K562 (cell line): ENCODE data around the gene TMEM273. TPM values are rescaled to one million over a fixed set of nuclear protein-coding genes. Genes with fewer than 3 reads are reported as not detected.

Experiments
- ATAC-seq: fragments of 200-7000 bp; cut with Tn5 transposase; 3 replicates; pipeline ENCODE4 v1.9.1; 2020; ENCODE audit warnings: moderate library complexity
- BruUV-seq: library from RNA; stranded (reverse); fragments of 400-500 nt; replicated peaks from 2 replicates; lab custom pipeline; 2021; lab: Mats Ljungman, UMichigan
- CTCF ChIA-PET: fragments of 300-600 bp; formaldehyde crosslinking; extraction: SDS; loops from one replicate; lab custom pipeline; 2021; ENCODE audit warnings: low intra/inter-chr PET ratio; lab: Yijun Ruan, JAX
- POLR2A ChIA-PET: fragments of 300-600, 350-650 bp; sonication (Branson Sonifier 250); formaldehyde crosslinking; extraction: SDS; loops from one replicate; lab custom pipeline; 2021; ENCODE audit warnings: antibody characterized with exemption, inconsistent platforms; lab: Yijun Ruan, JAX
- DNase-seq, 4 experiments: peaks; one replicate each; pipeline versions ENCODE4 v3.0.0 to v3.0.0-alpha.2; 2011 to 2018; ENCODE audit warnings: low spot score in 3 of 4, mixed read lengths in 3 of 4; ENCODE audit errors: extremely low read depth in 1 of 4
- FAIRE-seq: peaks from 2 replicates; lab custom pipeline; 2011; peaks lifted over from hg19 to GRCh38; lab: Jason Lieb, UNC
- H2AFZ ChIP-seq: 2 replicates; pipeline ENCODE4 v1.6.0; 2011; ENCODE audit warnings: low read depth, low read length, control low read depth, inconsistent platforms
- H3K27ac ChIP-seq: fragments of 200-600 bp; 3 replicates; pipeline ENCODE4 v1.8.0; 2011; ENCODE audit warnings: low read depth, mild to moderate bottlenecking, control low read depth, inconsistent platforms, low read length, moderate library complexity, mixed read lengths; ENCODE audit errors: extremely low read depth
- H3K27me3 ChIP-seq, 2 experiments: fragments of 300-600 bp in 1 of 2; 2 replicates in 1 of 2; 3 replicates in 1 of 2; pipeline versions ENCODE4 v1.6.0 to v1.8.0; 2011; ENCODE audit warnings: inconsistent platforms in 2 of 2, low read length in 2 of 2, mild to moderate bottlenecking in 1 of 2, mixed read lengths in 1 of 2, moderate library complexity in 1 of 2; ENCODE audit not compliant: control insufficient read depth in 2 of 2, insufficient read depth in 2 of 2
- H3K36me3 ChIP-seq: fragments of 300-600 bp; 3 replicates; pipeline ENCODE4 v1.8.0; 2011; ENCODE audit warnings: mild to moderate bottlenecking, low read length, inconsistent platforms; ENCODE audit not compliant: control insufficient read depth, insufficient read depth
- H3K4me1 ChIP-seq, 2 experiments: fragments of 200-600 bp in 1 of 2; replicated peaks in 1 of 2; 2 replicates in 1 of 2; 3 replicates in 1 of 2; pipeline versions ENCODE4 v1.5.1 to v1.8.0; 2011; ENCODE audit warnings: inconsistent platforms in 2 of 2, low read length in 2 of 2, mild to moderate bottlenecking in 1 of 2, mixed read lengths in 1 of 2, moderate library complexity in 1 of 2; ENCODE audit not compliant: control insufficient read depth in 2 of 2, insufficient read depth in 2 of 2
- H3K4me2 ChIP-seq: 2 replicates; pipeline ENCODE4 v1.6.1; 2011; ENCODE audit warnings: low read length, control low read depth, inconsistent platforms, mixed read lengths; ENCODE audit not compliant: insufficient read depth
- H3K4me3 ChIP-seq: fragments of 200-600 bp; sonication (generic), shearing (Covaris generic); 2 replicates; pipeline ENCODE4 v1.5.1; 2016; ENCODE audit warnings: control low read depth, inconsistent platforms
- H3K79me2 ChIP-seq: fragments of 200-600 bp; 3 replicates; pipeline ENCODE4 v1.8.0; 2011; ENCODE audit warnings: low read length, inconsistent platforms; ENCODE audit not compliant: control insufficient read depth, insufficient read depth
- H3K9ac ChIP-seq, 2 experiments: 2 replicates each; pipeline versions ENCODE4 v1.6.0 to v1.6.1; 2011; ENCODE audit warnings: low read depth in 2 of 2, low read length in 2 of 2, control low read depth in 1 of 2, inconsistent platforms in 1 of 2, mild to moderate bottlenecking in 1 of 2, mixed read lengths in 1 of 2; ENCODE audit not compliant: insufficient read depth in 1 of 2
- H3K9me1 ChIP-seq: one replicate; pipeline ENCODE4 v1.6.0; 2011; ENCODE audit warnings: inconsistent platforms, mild to moderate bottlenecking, low read length, moderate library complexity; ENCODE audit not compliant: control insufficient read depth, insufficient read depth
- H3K9me3 ChIP-seq: replicated peaks from 2 replicates; pipeline ENCODE4 v1.5.1; 2011; ENCODE audit warnings: low read depth, low read length, inconsistent platforms; ENCODE audit not compliant: control insufficient read depth, insufficient read depth
- H4K20me1 ChIP-seq: replicated peaks from 2 replicates; pipeline ENCODE4 v1.6.1; 2011; ENCODE audit warnings: low read length, inconsistent platforms, mixed read lengths; ENCODE audit not compliant: control insufficient read depth, insufficient read depth
- ADNP ChIP-seq: fragments of 200-800 bp; sonication (Bioruptor generic); IDR thresholded peaks from 2 replicates; pipeline ENCODE4 v1.6.1; 2016; ENCODE audit warnings: missing genetic modification characterization, missing compliant biosample characterization
- CHD4 ChIP-seq: fragments of 200-600 bp; sonication (generic); IDR thresholded peaks from 3 replicates; pipeline ENCODE4 v1.6.1; 2012; ENCODE audit warnings: low read depth, mild to moderate bottlenecking, mixed read lengths, low read length, inconsistent platforms; ENCODE audit not compliant: insufficient read depth, insufficient replicate concordance, poor library complexity, severe bottlenecking
- FOXA3 ChIP-seq, 2 experiments: fragments of 450-650 bp in 1 of 2; sonication (generic) in 1 of 2; formaldehyde crosslinking; IDR thresholded peaks in 1 of 2; conservative IDR thresholded peaks in 1 of 2; 2 replicates each; pipeline versions ENCODE4 v1.4.0 to v1.8.0; 2020 to 2022; ENCODE audit warnings: mild to moderate bottlenecking in 2 of 2, missing genetic modification reagents in 1 of 2
- FOXP1 ChIP-seq: sonication (generic); formaldehyde crosslinking; IDR thresholded peaks from 2 replicates; pipeline ENCODE4 v1.8.0; 2022; ENCODE audit warnings: mild to moderate bottlenecking, missing genetic modification reagents
- HDGF ChIP-seq: fragments of 450-650 bp; IDR thresholded peaks from 2 replicates; pipeline ENCODE4 v1.6.1; 2016
- HOMEZ ChIP-seq: fragments of 250-450 bp; sonication (Bioruptor Pico); IDR thresholded peaks from 2 replicates; pipeline ENCODE4 v1.4.0; 2020; ENCODE audit warnings: mild to moderate bottlenecking, moderate library complexity
- ID3 ChIP-seq, 2 experiments: fragments of 250-450 bp in 1 of 2; fragments of 450-650 bp in 1 of 2; sonication (Bioruptor Pico) in 1 of 2; IDR thresholded peaks; 2 replicates each; pipeline versions ENCODE4 v1.6.1 to v1.8.0; 2016 to 2021; ENCODE audit warnings: mild to moderate bottlenecking in 2 of 2, moderate library complexity in 2 of 2, missing compliant biosample characterization in 1 of 2, missing genetic modification characterization in 1 of 2
- KDM2B ChIP-seq: fragments of 250-450 bp; sonication (Bioruptor Pico); IDR thresholded peaks from 2 replicates; pipeline ENCODE4 v1.8.0; 2021; ENCODE audit warnings: mild to moderate bottlenecking, moderate library complexity
- MAX ChIP-seq: sonication (generic); formaldehyde crosslinking; IDR thresholded peaks from 2 replicates; pipeline ENCODE4 v1.9.0; 2022; ENCODE audit warnings: mild to moderate bottlenecking, missing genetic modification reagents
- MEIS2 ChIP-seq: fragments of 450-650 bp; IDR thresholded peaks from 2 replicates; pipeline ENCODE4 v1.6.1; 2014; ENCODE audit warnings: mild to moderate bottlenecking; ENCODE audit not compliant: partially characterized antibody
- PHF20 ChIP-seq: fragments of 450-650 bp; IDR thresholded peaks from 2 replicates; pipeline ENCODE4 v1.6.1; 2018; ENCODE audit not compliant: partially characterized antibody
- SMARCA5 ChIP-seq: fragments of 450-650 bp; IDR thresholded peaks from 2 replicates; pipeline ENCODE4 v1.6.1; 2016
- SP2 ChIP-seq: IDR thresholded peaks from 2 replicates; pipeline ENCODE4 v1.6.1; 2011; ENCODE audit warnings: mild to moderate bottlenecking, low read depth, low read length, moderate library complexity; ENCODE audit not compliant: poor library complexity, severe bottlenecking; ENCODE audit errors: extremely low read depth
- TSC22D4 ChIP-seq: fragments of 450-650 bp; IDR thresholded peaks from 2 replicates; pipeline ENCODE4 v1.6.1; 2016; ENCODE audit warnings: missing genetic modification characterization, missing biosample characterization, control low read depth
- ZNF3 ChIP-seq: fragments of 250-450 bp; sonication (Bioruptor Pico); IDR thresholded peaks from 2 replicates; pipeline ENCODE4 v1.5.0; 2021; ENCODE audit warnings: mild to moderate bottlenecking, moderate library complexity
- ZNF740 ChIP-seq, 3 experiments: fragments of 200-800 bp in 1 of 3; sonication (Bioruptor generic) in 1 of 3; sonication (generic) in 1 of 3; formaldehyde crosslinking in 1 of 3; IDR thresholded peaks; 2 replicates each; pipeline versions ENCODE4 v1.6.1 to v1.8.0; 2016 to 2022; ENCODE audit warnings: mild to moderate bottlenecking in 2 of 3, missing compliant biosample characterization in 2 of 3, missing genetic modification characterization in 2 of 3, missing genetic modification reagents in 1 of 3
- ZSCAN32 ChIP-seq: fragments of 450-650 bp; formaldehyde crosslinking; IDR thresholded peaks from 2 replicates; pipeline ENCODE4 v1.4.0; 2020; ENCODE audit warnings: mild to moderate bottlenecking, moderate library complexity
- WGBS: fragments of 100-300 bp; shearing (Covaris generic); methylation state at CpG from one replicate; pipeline ENCODE4 v1.1.6; 2016; ENCODE audit warnings: low coverage, mixed read lengths; ENCODE audit not compliant: insufficient coverage; ENCODE audit errors: missing lambda C conversion rate; 5-methylcytosine and 5-hydroxymethylcytosine counted together
- in situ Hi-C: fragments of 300-500 bp; cut with MboI; formaldehyde crosslinking; loops from 4 replicates; pipeline ENCODE4 v1.15.0; 2018; ENCODE audit warnings: inconsistent platforms, mixed read lengths
- intact Hi-C: fragments of 100-400 bp; cut with micrococcal nuclease; formaldehyde crosslinking; loops from 2 replicates; pipeline ENCODE4 v1.14.2; 2022
- polyA plus RNA-seq, 8 experiments: library from polyadenylated mRNA; depleted of rRNA in 4 of 8; stranded (reverse) in 5 of 8; unstranded in 3 of 8; fragments of >200 nt; fragmentation: Nextera tagmentation in 2 of 8; fragmentation: Illumina TruSeq in 1 of 8; extraction: Ambion mirVana in 2 of 8; extraction: Trizol in 1 of 8; gene quantifications; 2 replicates each; pipeline versions ENCODE4 v1.2.1 to v1.2.3, GENCODE V29; 2011 to 2014; ENCODE audit warnings: inconsistent platforms in 1 of 8, missing spikeins in 1 of 8
- total RNA-seq, 7 experiments: library from RNA; depleted of rRNA in 6 of 7; stranded (reverse); fragments of >200 nt in 6 of 7; fragmentation: Illumina TruSeq in 2 of 7; extraction: Trizol in 2 of 7; gene quantifications; 2 replicates each; pipeline versions ENCODE4 v1.2.1 to v1.2.3, GENCODE V29; 2011 to 2021; ENCODE audit warnings: low replicate concordance in 1 of 7

The TMEM273 gene
- total and polyA plus RNA-seq, 9 of the 15 experiments (the other 6 are each of a cell fraction or from before 2014, with no cell fraction given) = 39.2 to 131 (median 95.6) TPM

- ChIA-PET CTCF (interaction anchor here (1.1 kb wide), 1 partner anchor 13 kb away, joined by 4 read pairs; no protein-coding TSS in a partner anchor), POLR2A (no interaction called here)
- BruUV-seq = no TSS peak
- DNase-seq (no peak), ATAC-seq (no peak), FAIRE-seq (no peak)
- Histone ChIP-seq H3K36me3 (no peaks in the 10 kb centered on the region), H3K9ac (peak overlapping the region; percentile 51 to 96; a peak in 3 of 4 replicates), H3K9me3 (no peaks in the 10 kb centered on the region), H4K20me1 (no peaks in the 10 kb centered on the region), H3K4me2 (peak overlapping the region; percentile 73), H2AFZ (peak overlapping the region; percentile 81), H3K79me2 (peaks cover 6% of the 10 kb centered on the region; the same call in 2 of the 3 replicates), H3K4me1 (peaks cover 10 to 12% of the 10 kb centered on the region in 2 experiments; a peak in 4 of 5 replicates), H3K27me3 (no peaks in the 10 kb centered on the region), H3K27ac (no peak overlapping the region), H3K9me1 (no peaks in the 10 kb centered on the region), H3K4me3 (peak overlapping the region; percentile 35)
- in situ Hi-C loops = no loop called here
- WGBS = 81% methylated on average over 13 of the region's 14 CpGs
- intact Hi-C loops = loop anchor here (5.0 kb wide), 1 partner anchor 134 kb away; no protein-coding TSS in a partner anchor
- TF ChIP-seq ZNF3 (CRISPR knock-in tag) = 0 out of 2 replicates have a peak, but pooled peaks have one; percentile 21
- 0 out of 2 replicates have a peak, but pooled peaks have one; percentile 22 for TF ChIP-seq ZNF740 (CRISPR knock-in tag; IDR thresholded peaks at IDR 0.05)
- TF ChIP-seq ZNF740 (tag; IDR thresholded peaks at IDR 0.05) = no peak
- TF ChIP-seq TSC22D4 = no peak
- no peak for TF ChIP-seq FOXA3 (CRISPR knock-in tag; conservative IDR thresholded peaks at IDR 0.05 in 1 of 2, IDR thresholded peaks at IDR 0.05 in 1 of 2)
- no peak for TF ChIP-seq HOMEZ (CRISPR knock-in tag)
- TF ChIP-seq MEIS2 = no peak
- 0 out of 2 replicates have a peak, but pooled peaks have one; percentile 88 for TF ChIP-seq SMARCA5
- TF ChIP-seq CHD4 = peak; percentile 96
- TF ChIP-seq ID3 (CRISPR knock-in tag; IDR thresholded peaks at IDR 0.05) = no peak
- peak; percentile 36; the same call in 1 of the 2 replicates for TF ChIP-seq ID3 (tag; IDR thresholded peaks at IDR 0.05)
- peak; percentile 87 for TF ChIP-seq ADNP (tag)
- no peak for TF ChIP-seq SP2
- TF ChIP-seq KDM2B (CRISPR knock-in tag) = 0 out of 2 replicates have a peak, but pooled peaks have one; percentile 76
- TF ChIP-seq FOXP1 = 0 out of 2 replicates have a peak, but pooled peaks have one; percentile 52
- no peak for TF ChIP-seq ZSCAN32
- peak; percentile 24; the same call in 1 of the 2 replicates for TF ChIP-seq MAX
- peak; percentile 59 for TF ChIP-seq PHF20
- peak; percentile 3; the same call in 1 of the 2 replicates for TF ChIP-seq HDGF
These were observed 72.2 kb downstream of the TMEM273 start for GRCh38 chr10:49115796-49116508.
